ENCODE data around the gene CDC42BPA. TPM values are rescaled to one million over a fixed set of nuclear protein-coding genes. Genes with fewer than 3 reads are reported as not detected.

Gene CDC42BPA
- total and polyA plus RNA-seq, 2 of the 13 experiments (the other 11 are each of a cell fraction or from before 2014, with no cell fraction given): 6.5 to 16.0 TPM

- FAIRE-seq (no peak), DNase-seq (ENCODE audit: low spot score) (no peak), ATAC-seq (no peak)
- H3K27ac ChIP-seq (ENCODE audit: extremely low read length, insufficient read depth, low read length): no peak overlapping the region
- H3K9me3 ChIP-seq (ENCODE audit: low read length): no peaks in the 10 kb centered on the region
- no peaks in the 10 kb centered on the region for H3K27me3 ChIP-seq (ENCODE audit: control insufficient read depth in 1 of 2, insufficient read depth in 2 of 2, low read length in 2 of 2)
- no peak overlapping the region for H3K4me3 ChIP-seq (replicated peaks in 1 of 3; ENCODE audit: insufficient read depth in 1 of 3, low read depth in 2 of 3, low read length in 3 of 3)
- in situ Hi-C loops (cut with HindIII; ENCODE audit: extremely low pct_ligation_motif_present, low pct_unique_long_range_greater_than_20kb) (no loop called here), intact Hi-C loops (cut with micrococcal nuclease; ENCODE audit: unreplicated experiment) (no loop called here)
- 90% methylated on average over 2 of the region's 4 CpGs for WGBS (ENCODE audit: low lambda C conversion rate)
- H3K4me2 ChIP-seq (ENCODE audit: low read depth, low read length): no peak overlapping the region
- H3K9ac ChIP-seq (ENCODE audit: insufficient read depth, low read depth, low read length): no peak overlapping the region
- TF ChIP-seq MXD3 (CRISPR knock-in tag; IDR thresholded peaks at IDR 0.05) (no peak), PHF5A (CRISPR knock-in tag; IDR thresholded peaks at IDR 0.05; ENCODE audit: low read depth, unreplicated experiment) (no peak), RBM22 (optimal IDR thresholded peaks at IDR 0.05; ENCODE audit: low read length) (peak; percentile 16), AGO2 (optimal IDR thresholded peaks at IDR 0.05; ENCODE audit: low read depth, low read length) (peak; percentile 26), ZNF569 (CRISPR knock-in tag; IDR thresholded peaks at IDR 0.05; ENCODE audit: borderline replicate concordance) (no peak)
- ChIA-PET CTCF (ENCODE audit: low intra/inter-chr PET ratio, low total read pairs) (no interaction called here), POLR2A (no interaction called here)
- H3K4me1 ChIP-seq (ENCODE audit: insufficient read depth, low read length): peaks cover 7% of the 10 kb centered on the region
- H3K36me3 ChIP-seq (replicated peaks in 1 of 2; ENCODE audit: control insufficient read depth in 1 of 2, insufficient read depth in 2 of 2, low read length in 2 of 2): peaks cover 32 to 62% of the 10 kb centered on the region in 2 experiments; a peak in 4 of 5 replicates
- no peak overlapping the region for H2AFZ ChIP-seq (ENCODE audit: low read length)
- BruUV-seq (replicated peaks): no TSS peak
- H4K20me1 ChIP-seq (ENCODE audit: insufficient read depth, low read length): peaks cover 9% of the 10 kb centered on the region; the same call in 1 of the 2 replicates
- H3K79me2 ChIP-seq (ENCODE audit: insufficient read depth, low read length): peaks cover 6% of the 10 kb centered on the region
Observed at GRCh38 chr1:226980122-226980560, 338.2 kb downstream of the CDC42BPA start.

GRCh38 chr1:226979517-226980121 lies 338.7 kb downstream of the CDC42BPA start:
- H3K27ac ChIP-seq (ENCODE audit: extremely low read length, insufficient read depth, low read length): no peak overlapping the region
- peaks cover 6% of the 10 kb centered on the region for H3K79me2 ChIP-seq (ENCODE audit: insufficient read depth, low read length)
- BruUV-seq (replicated peaks): no TSS peak
- no peaks in the 10 kb centered on the region for H3K27me3 ChIP-seq (ENCODE audit: control insufficient read depth in 1 of 2, insufficient read depth in 2 of 2, low read length in 2 of 2)
- no peak overlapping the region for H2AFZ ChIP-seq (ENCODE audit: low read length)
- peaks cover 11% of the 10 kb centered on the region; the same call in 1 of the 2 replicates for H4K20me1 ChIP-seq (ENCODE audit: insufficient read depth, low read length)
- H3K4me1 ChIP-seq (ENCODE audit: insufficient read depth, low read length): peaks cover 12% of the 10 kb centered on the region
- FAIRE-seq (no peak), ATAC-seq (no peak), DNase-seq (ENCODE audit: low spot score) (no peak)
- no peak for TF ChIP-seq GATAD2A (CRISPR knock-in tag; IDR thresholded peaks at IDR 0.05)
- no peak for TF ChIP-seq THAP11 (CRISPR knock-in tag; IDR thresholded peaks at IDR 0.05)
- TF ChIP-seq CENPX (CRISPR knock-in tag; IDR thresholded peaks at IDR 0.05): no peak
- no peak for TF ChIP-seq ZNF737 (CRISPR knock-in tag; IDR thresholded peaks at IDR 0.05; ENCODE audit: borderline replicate concordance)
- TF ChIP-seq DR1 (CRISPR knock-in tag; IDR thresholded peaks at IDR 0.05): no peak
- no CpG with 5 or more reads among the region's 12 CpGs for WGBS (ENCODE audit: low lambda C conversion rate)
- no peak overlapping the region for H3K4me3 ChIP-seq (replicated peaks in 1 of 3; ENCODE audit: insufficient read depth in 1 of 3, low read depth in 2 of 3, low read length in 3 of 3)
- peaks cover 29 to 60% of the 10 kb centered on the region in 2 experiments; a peak in 4 of 5 replicates for H3K36me3 ChIP-seq (replicated peaks in 1 of 2; ENCODE audit: control insufficient read depth in 1 of 2, insufficient read depth in 2 of 2, low read length in 2 of 2)
- ChIA-PET CTCF (ENCODE audit: low intra/inter-chr PET ratio, low total read pairs) (no interaction called here), POLR2A (no interaction called here)
- in situ Hi-C loops (cut with HindIII; ENCODE audit: extremely low pct_ligation_motif_present, low pct_unique_long_range_greater_than_20kb): no loop called here
- intact Hi-C loops (cut with micrococcal nuclease; ENCODE audit: unreplicated experiment): no loop called here
- H3K9me3 ChIP-seq (ENCODE audit: low read length): no peaks in the 10 kb centered on the region
- no peak overlapping the region for H3K4me2 ChIP-seq (ENCODE audit: low read depth, low read length)
- no peak overlapping the region for H3K9ac ChIP-seq (ENCODE audit: insufficient read depth, low read depth, low read length)
